H1 (cell line): ENCODE data around the gene FBXL17. TPM values are rescaled to one million over a fixed set of nuclear protein-coding genes. Genes with fewer than 3 reads are reported as not detected.

Source experiments
- CTCF ChIA-PET: fragments of 300-600 bp; sonication (Branson Sonifier 250); formaldehyde crosslinking; loops from one replicate; lab custom pipeline; 2021; ENCODE audit not compliant: partially characterized antibody; lab: Charles Lee
- POLR2A ChIA-PET: fragments of 300-600 bp; sonication (Branson Sonifier 250); formaldehyde crosslinking; loops from one replicate; lab custom pipeline; 2021; ENCODE audit warnings: inconsistent platforms; ENCODE audit not compliant: partially characterized antibody; lab: Charles Lee
- DNase-seq, 2 experiments: peaks; one replicate each; pipeline versions ENCODE4 v3.0.0 to v3.0.0-alpha.2; 2010 to 2022; ENCODE audit warnings: low spot score in 2 of 2, low read depth in 1 of 2, mixed read lengths in 1 of 2
- FAIRE-seq: peaks from 2 replicates; lab custom pipeline; 2011; peaks lifted over from hg19 to GRCh38; lab: Jason Lieb, UNC
- H2AFZ ChIP-seq: 2 replicates; pipeline ENCODE4 v1.8.1; 2012; ENCODE audit warnings: low read length, inconsistent platforms
- H2AK5ac ChIP-seq: 2 replicates; pipeline ENCODE4 v1.6.1; 2013; ENCODE audit warnings: low read depth, low read length
- H2BK120ac ChIP-seq: replicated peaks from 2 replicates; pipeline ENCODE3; 2013; ENCODE audit warnings: low read depth, low read length, inconsistent platforms
- H2BK12ac ChIP-seq: 2 replicates; pipeline ENCODE4 v1.6.1; 2013; ENCODE audit warnings: low read depth, low read length
- H2BK15ac ChIP-seq: 2 replicates; pipeline ENCODE4 v1.6.1; 2013; ENCODE audit warnings: low read length
- H2BK20ac ChIP-seq: 2 replicates; pipeline ENCODE4 v1.6.1; 2013; ENCODE audit warnings: low read length
- H2BK5ac ChIP-seq: 2 replicates; pipeline ENCODE4 v1.6.1; 2013; ENCODE audit warnings: low read depth, low read length
- H3K14ac ChIP-seq: 2 replicates; pipeline ENCODE4 v1.6.1; 2013; ENCODE audit warnings: inconsistent platforms; ENCODE audit not compliant: insufficient read length
- H3K18ac ChIP-seq: 2 replicates; pipeline ENCODE4 v1.6.1; 2013; ENCODE audit warnings: low read length; ENCODE audit errors: extremely low read depth
- H3K23ac ChIP-seq: 2 replicates; pipeline ENCODE4 v1.6.1; 2013; ENCODE audit warnings: inconsistent platforms; ENCODE audit not compliant: insufficient read length
- H3K23me2 ChIP-seq: 2 replicates; pipeline ENCODE4 v1.6.1; 2013; ENCODE audit warnings: low read depth, low read length
- H3K27ac ChIP-seq: 2 replicates; pipeline ENCODE4 v1.6.1; 2011; ENCODE audit warnings: low read depth, low read length, inconsistent platforms
- H3K27me3 ChIP-seq, 4 experiments: replicated peaks in 1 of 4; 1 replicate in 1 of 4; 2 replicates in 3 of 4; pipeline versions ENCODE4 v1.6.1 to v1.8.1; 2011 to 2013; ENCODE audit warnings: low read length in 3 of 4, mild to moderate bottlenecking in 3 of 4, inconsistent platforms in 2 of 4, mixed read lengths in 2 of 4, moderate library complexity in 1 of 4; ENCODE audit not compliant: control insufficient read depth in 3 of 4, insufficient read depth in 3 of 4; ENCODE audit errors: extremely low read depth in 1 of 4
- H3K36me3 ChIP-seq, 4 experiments: 2 replicates each; pipeline versions ENCODE4 v1.6.1 to v1.8.1; 2011 to 2013; ENCODE audit warnings: mild to moderate bottlenecking in 4 of 4, low read length in 3 of 4, moderate library complexity in 2 of 4, control low read depth in 1 of 4, inconsistent platforms in 1 of 4; ENCODE audit not compliant: insufficient read depth in 4 of 4, control insufficient read depth in 2 of 4
- H3K4ac ChIP-seq: replicated peaks from 2 replicates; pipeline ENCODE3; 2013; ENCODE audit warnings: low read length, low read depth, mixed read lengths, inconsistent platforms; ENCODE audit not compliant: insufficient read length
- H3K4me1 ChIP-seq, 4 experiments: replicated peaks in 1 of 4; 1 replicate in 1 of 4; 2 replicates in 3 of 4; pipeline versions ENCODE4 v1.6.1 to v1.8.1; 2011 to 2013; ENCODE audit warnings: low read length in 3 of 4, inconsistent platforms in 2 of 4, mixed read lengths in 1 of 4; ENCODE audit not compliant: insufficient read depth in 4 of 4, control insufficient read depth in 3 of 4
- H3K4me2 ChIP-seq, 2 experiments: 2 replicates each; pipeline versions ENCODE4 v1.6.1 to v1.8.1; 2011 to 2013; ENCODE audit warnings: low read depth in 2 of 2, low read length in 2 of 2, control low read depth in 1 of 2, inconsistent platforms in 1 of 2, mild to moderate bottlenecking in 1 of 2; ENCODE audit not compliant: insufficient read depth in 1 of 2
- H3K4me3 ChIP-seq, 4 experiments: fragments of 200-600, 300-600 bp in 1 of 4; sonication (generic), shearing (Covaris generic), sonication (Bioruptor Twin) in 1 of 4; 2 replicates each; pipeline versions ENCODE4 v1.5.1 to v1.8.1; 2011 to 2016; ENCODE audit warnings: low read length in 4 of 4, low read depth in 3 of 4, control low read depth in 2 of 4, inconsistent platforms in 2 of 4, mild to moderate bottlenecking in 2 of 4, mixed read lengths in 1 of 4, moderate library complexity in 1 of 4; ENCODE audit not compliant: insufficient read depth in 2 of 4; ENCODE audit errors: extremely low read depth in 1 of 4
- H3K56ac ChIP-seq: replicated peaks from 2 replicates; pipeline ENCODE3; 2013; ENCODE audit warnings: low read depth, mild to moderate bottlenecking, mixed read lengths, low read length, inconsistent platforms; ENCODE audit not compliant: insufficient read length
- H3K79me1 ChIP-seq: 2 replicates; pipeline ENCODE4 v1.6.1; 2013; ENCODE audit warnings: low read depth, low read length, control low read depth
- H3K79me2 ChIP-seq, 2 experiments: 2 replicates each; pipeline versions ENCODE4 v1.6.1 to v1.8.1; 2012 to 2013; ENCODE audit warnings: low read length in 2 of 2, mild to moderate bottlenecking in 2 of 2, inconsistent platforms in 1 of 2; ENCODE audit not compliant: insufficient read depth in 2 of 2, control insufficient read depth in 1 of 2
- H3K9ac ChIP-seq, 4 experiments: replicated peaks in 1 of 4; 1 replicate in 1 of 4; 2 replicates in 3 of 4; pipeline versions ENCODE4 v1.6.1 to v1.8.1; 2011 to 2013; ENCODE audit warnings: low read depth in 3 of 4, low read length in 3 of 4, control low read depth in 2 of 4, mild to moderate bottlenecking in 2 of 4, moderate library complexity in 2 of 4, inconsistent platforms in 1 of 4; ENCODE audit errors: extremely low read depth in 1 of 4
- H3K9me3 ChIP-seq, 2 experiments: 2 replicates each; pipeline versions ENCODE4 v1.6.1 to v1.8.1; 2012 to 2013; ENCODE audit warnings: mild to moderate bottlenecking in 2 of 2, moderate library complexity in 2 of 2, control low read depth in 1 of 2, inconsistent platforms in 1 of 2, low read depth in 1 of 2, low read length in 1 of 2, mixed read lengths in 1 of 2; ENCODE audit not compliant: insufficient read depth in 2 of 2
- H4K20me1 ChIP-seq, 2 experiments: replicated peaks in 1 of 2; 2 replicates each; pipeline versions ENCODE3 to v1.8.1; 2011 to 2013; ENCODE audit warnings: inconsistent platforms in 2 of 2, low read length in 2 of 2, mild to moderate bottlenecking in 1 of 2; ENCODE audit not compliant: insufficient read depth in 2 of 2, control insufficient read depth in 1 of 2
- H4K5ac ChIP-seq: 2 replicates; pipeline ENCODE4 v1.6.1; 2013; ENCODE audit warnings: low read length, low read depth, mixed read lengths, inconsistent platforms; ENCODE audit not compliant: insufficient read length
- H4K8ac ChIP-seq: 2 replicates; pipeline ENCODE4 v1.8.0; 2013; ENCODE audit warnings: mild to moderate bottlenecking, moderate library complexity, low read length, inconsistent platforms; ENCODE audit not compliant: insufficient read depth; ENCODE audit errors: extremely low read depth
- H4K91ac ChIP-seq: replicated peaks from 2 replicates; pipeline ENCODE3; 2013; ENCODE audit warnings: low read length, mixed read lengths, inconsistent platforms; ENCODE audit not compliant: insufficient read length
- KDM1A ChIP-seq: fragments of 200-600, 300-600 bp; sonication (generic); IDR thresholded peaks from 2 replicates; pipeline ENCODE4 v1.7.1; 2016; ENCODE audit warnings: mild to moderate bottlenecking, low read length, borderline replicate concordance
- POU5F1 ChIP-seq: IDR thresholded peaks from 2 replicates; pipeline ENCODE4 v1.6.1; 2011; ENCODE audit warnings: low read depth, mild to moderate bottlenecking, low read length, moderate library complexity
- SAP30 ChIP-seq: fragments of 300-600 bp; sonication (generic); IDR thresholded peaks from 2 replicates; pipeline ENCODE4 v1.7.1; 2012; ENCODE audit warnings: low read length, moderate library complexity, mild to moderate bottlenecking, inconsistent platforms; ENCODE audit not compliant: insufficient read depth, insufficient replicate concordance
- SRF ChIP-seq: IDR thresholded peaks from 2 replicates; pipeline ENCODE4 v1.6.1; 2011; ENCODE audit warnings: mild to moderate bottlenecking, low read depth, low read length, moderate library complexity
- TBP ChIP-seq: IDR thresholded peaks from 2 replicates; pipeline ENCODE4 v1.6.1; 2011; ENCODE audit warnings: low read depth, low read length, improper control_type of control experiment
- WGBS, 2 experiments: shearing (Covaris generic) in 1 of 2; methylation state at CpG; one replicate each; pipeline versions ENCODE4 v1.1.6 to v1.1.7; 2013 to 2015; ENCODE audit warnings: low lambda C conversion rate in 2 of 2, mixed read lengths in 2 of 2, inconsistent platforms in 1 of 2, low coverage in 1 of 2, missing lambda C conversion rate in 1 of 2; ENCODE audit not compliant: insufficient replicate concordance in 2 of 2, insufficient coverage in 1 of 2, insufficient read length in 1 of 2; ENCODE audit errors: extremely low coverage in 1 of 2, missing lambda C conversion rate in 1 of 2; 5-methylcytosine and 5-hydroxymethylcytosine counted together
- polyA plus RNA-seq, 7 experiments: library from polyadenylated mRNA; depleted of rRNA in 3 of 7; stranded (reverse) in 5 of 7; unstranded in 2 of 7; fragments of >200 nt in 5 of 7; fragments of 200-250 nt in 2 of 7; gene quantifications; 1 replicate in 5 of 7; 2 replicates in 1 of 7; 4 replicates in 1 of 7; pipeline versions ENCODE4 v1.2.1 to v1.2.3, GENCODE V29; 2011 to 2013; ENCODE audit warnings: missing spikeins in 2 of 7, mixed read lengths in 2 of 7
- total RNA-seq: library from RNA; stranded (reverse); fragmentation: NEBNext Ultra II Directional; extraction: Animal tissue kit (Norgen Biotek cat#: 25700); gene quantifications from 2 replicates; pipeline ENCODE4 v1.2.1, GENCODE V29; 2021

FBXL17 gene
- total and polyA plus RNA-seq, 2 of the 8 experiments (the other 6 are each of a cell fraction or from before 2014, with no cell fraction given): 0.35 to 4.3 TPM

- H3K14ac ChIP-seq: no peak overlapping the region
- H3K56ac ChIP-seq: no peak overlapping the region
- no peak for TF ChIP-seq SRF
- TF ChIP-seq KDM1A: no peak
- TF ChIP-seq SAP30: no peak
- no peak for TF ChIP-seq TBP
- no peak for TF ChIP-seq POU5F1
- H2AK5ac ChIP-seq: no peak overlapping the region
- DNase-seq: no peak
- H2BK120ac ChIP-seq: no peak overlapping the region
- H3K4me2 ChIP-seq: no peak overlapping the region
- H3K4me3 ChIP-seq: no peak overlapping the region
- H3K23ac ChIP-seq: no peak overlapping the region
- no peak overlapping the region for H4K8ac ChIP-seq
- no peaks in the 10 kb centered on the region for H3K9me3 ChIP-seq
- WGBS, 2 experiments: 84% methylated on average over 3 of the region's 3 CpGs; no CpG with 5 or more reads in 1 of the 2 experiments
- no peak overlapping the region for H2BK5ac ChIP-seq
- CTCF ChIA-PET: interaction anchor here (1.1 kb wide), 1 partner anchor 144 kb away, joined by 3 read pairs; no protein-coding TSS in a partner anchor
- H3K4me1 ChIP-seq: no peaks in the 10 kb centered on the region
- H3K79me2 ChIP-seq: no peaks in the 10 kb centered on the region
- H3K23me2 ChIP-seq: no peaks in the 10 kb centered on the region; the same call in 1 of the 2 replicates
- no peak overlapping the region for H4K91ac ChIP-seq
- no peak overlapping the region for H3K27ac ChIP-seq
- no peak overlapping the region for H2BK20ac ChIP-seq
- no peaks in the 10 kb centered on the region for H4K20me1 ChIP-seq
- POLR2A ChIA-PET: no interaction called here
- H4K5ac ChIP-seq: no peak overlapping the region
- H3K9ac ChIP-seq: no peak overlapping the region
- no peak overlapping the region for H2BK12ac ChIP-seq
- no peak for FAIRE-seq
- H3K27me3 ChIP-seq: no peaks in the 10 kb centered on the region
- H2AFZ ChIP-seq: no peak overlapping the region
- H2BK15ac ChIP-seq: no peak overlapping the region
- H3K18ac ChIP-seq: no peak overlapping the region
- no peak overlapping the region for H3K4ac ChIP-seq
- H3K79me1 ChIP-seq: no peaks in the 10 kb centered on the region
- no peaks in the 10 kb centered on the region for H3K36me3 ChIP-seq
Measured at GRCh38 chr5:107917983-107918382, 463.9 kb downstream of the FBXL17 start.
